Muscle of back (tissue), 11 donors: Measurements from ENCODE around the gene IL17RA. TPM values are rescaled to one million over a fixed set of nuclear protein-coding genes. Genes with fewer than 3 reads are reported as not detected.

ENCODE experiments used
- DNase-seq, 3 donors: peaks; one replicate each; pipeline versions ENCODE4 v3.0.0 to v3.0.0-alpha.2; 2013
- polyA plus RNA-seq, 10 donors: library from polyadenylated mRNA; unstranded; fragments of 120-200 nt; gene quantifications; one replicate each; pipeline ENCODE4 v1.2.1, GENCODE V29; 2013; ENCODE audit not compliant: insufficient read length in 10 of 10

The IL17RA gene
- polyA plus RNA-seq, 10 donors, result 3.6 to 7.1 (median 5.2) TPM

GRCh38 chr22:17155941-17156340 is 71.1 kb downstream of the IL17RA start:
- no peak for DNase-seq

DNA sequence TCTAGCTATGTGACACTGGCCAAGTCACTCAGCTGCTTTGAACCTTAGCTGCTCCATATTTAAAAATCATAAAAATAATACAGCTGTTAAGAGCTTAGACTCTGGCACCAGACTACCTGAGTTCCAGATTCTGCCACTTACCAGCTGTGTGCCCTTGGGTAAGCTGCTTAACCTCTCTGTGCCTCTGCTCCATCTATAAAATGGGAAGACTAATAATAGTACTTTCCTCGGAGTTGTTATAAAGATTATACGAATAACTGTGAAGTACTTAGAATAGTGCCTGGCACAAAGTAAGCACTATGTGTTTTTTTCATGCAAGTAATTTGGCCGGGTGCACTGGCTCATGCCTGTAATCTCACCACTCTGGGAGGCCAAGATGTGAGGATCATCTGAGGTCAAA is 72.9 kb downstream of the IL17RA start:
- no peak for DNase-seq

DNA sequence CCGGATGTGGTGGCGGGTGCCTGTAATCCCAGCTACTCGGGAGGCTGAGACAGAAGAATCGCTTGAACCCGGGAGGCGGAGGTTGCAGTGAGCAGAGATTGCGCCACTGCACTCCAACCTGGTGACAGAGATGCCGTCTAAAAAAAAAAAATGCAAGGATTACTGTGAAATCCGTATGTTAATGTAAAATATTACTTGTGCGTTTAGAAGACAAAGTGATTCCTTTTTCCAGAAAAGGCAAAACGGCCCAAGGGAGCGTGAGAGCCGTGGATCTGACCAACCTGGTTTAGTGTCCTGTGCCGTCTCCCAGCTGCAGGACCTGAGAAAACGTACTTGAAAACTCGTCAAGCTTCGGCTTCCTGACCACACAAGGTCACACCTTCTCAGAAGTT is 73.4 kb downstream of the IL17RA start:
- no peak for DNase-seq

DNA sequence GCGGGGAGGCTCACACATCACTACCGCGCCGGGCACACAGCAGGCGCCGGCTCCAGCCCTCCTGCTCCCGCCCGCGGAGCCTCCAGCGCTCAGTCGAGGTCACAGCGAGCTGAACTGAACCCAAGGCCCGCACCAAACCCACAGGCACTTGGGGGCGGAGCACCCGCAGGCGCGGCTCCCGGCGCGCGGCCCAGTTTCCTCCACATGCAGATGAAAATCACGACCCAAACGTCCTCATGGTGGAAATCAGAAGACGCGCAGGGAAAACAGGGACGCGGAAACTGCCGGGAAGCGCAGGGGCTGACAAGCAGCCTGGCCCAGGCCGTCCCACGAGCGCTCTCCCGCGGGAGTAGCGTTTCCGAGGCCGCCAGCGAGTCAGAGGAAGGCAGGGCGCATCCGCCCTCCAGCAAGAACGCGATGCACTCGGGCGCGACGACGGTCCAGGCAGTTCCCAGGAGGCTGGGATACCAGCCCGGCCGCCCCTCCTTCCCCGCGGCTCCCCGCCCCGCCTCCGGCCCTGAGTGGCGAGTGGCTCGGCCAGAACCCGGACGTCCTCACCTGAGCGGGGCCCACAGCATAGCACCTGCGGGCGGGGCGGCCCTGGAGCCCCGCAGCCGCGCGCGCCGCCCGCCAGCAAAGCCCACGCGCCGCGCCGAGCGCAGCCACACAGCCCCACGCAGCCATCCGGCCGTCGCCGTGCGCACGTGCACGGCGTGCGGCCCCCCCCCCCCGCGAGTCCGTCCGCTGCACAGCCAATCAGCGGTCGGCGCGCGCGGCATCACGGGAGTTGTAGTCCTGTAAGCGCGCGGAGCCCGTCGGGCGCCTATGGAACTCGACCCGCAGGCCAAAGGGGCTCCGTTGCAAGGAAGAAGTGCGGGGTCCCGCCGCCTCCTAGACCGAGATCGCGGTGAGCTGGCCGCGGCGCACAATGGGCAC is 74.0 kb downstream of the IL17RA start, which contains the start of gene HDHD5:
HDHD5 (minus strand) TSS at position 710 of the 936 bp plus-strand sequence; CDS start at position 684, 26 bp downstream.
- peak; percentile 88 to 97 (median 93) for DNase-seq

DNA sequence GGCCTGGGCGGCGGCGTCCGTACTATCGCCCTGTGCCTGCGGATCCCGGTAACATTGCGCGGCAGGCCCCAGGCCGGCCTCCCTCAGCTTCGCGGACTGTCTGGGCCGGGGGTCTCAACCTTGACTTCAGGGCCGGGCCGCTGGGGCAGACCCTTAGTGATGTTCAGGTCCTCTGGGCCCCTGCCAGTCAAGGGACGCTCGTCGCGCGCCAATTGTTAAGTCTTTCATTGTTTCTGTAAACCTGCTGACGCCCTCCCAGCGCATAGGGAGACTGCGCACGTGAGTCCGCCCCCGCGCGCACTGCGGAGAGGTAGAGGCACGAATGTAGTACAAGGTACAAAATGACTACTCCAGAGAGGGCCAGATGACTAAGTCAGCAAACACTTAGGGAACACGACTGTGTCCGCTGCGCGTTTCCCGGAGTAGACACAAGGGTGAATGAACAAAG is 74.7 kb downstream of the IL17RA start:
- DNase-seq, result peak in 1 of 3 donors; percentile 47

GRCh38 chr22:17161991-17162390 is 77.2 kb downstream of the IL17RA start:
- no peak for DNase-seq

DNA sequence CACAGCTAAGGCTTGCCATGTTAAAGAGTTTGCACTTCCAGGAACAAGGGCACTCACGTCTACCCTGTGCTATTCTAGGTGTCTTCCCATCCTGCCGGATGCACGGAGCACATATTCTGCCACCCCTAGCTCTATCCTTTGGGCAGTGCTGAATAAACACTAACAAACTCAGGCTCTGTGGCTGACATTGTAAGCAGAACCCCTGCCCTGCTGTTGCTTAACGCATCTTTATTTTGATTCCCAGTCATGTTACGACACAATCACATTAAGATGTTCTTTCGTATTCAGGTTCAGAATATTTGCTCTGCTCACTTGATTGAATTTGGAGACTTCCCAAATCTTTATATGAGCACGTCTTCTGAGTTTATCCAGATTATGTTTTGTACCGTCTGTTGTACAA is 77.9 kb downstream of the IL17RA start:
- no peak for DNase-seq

DNA sequence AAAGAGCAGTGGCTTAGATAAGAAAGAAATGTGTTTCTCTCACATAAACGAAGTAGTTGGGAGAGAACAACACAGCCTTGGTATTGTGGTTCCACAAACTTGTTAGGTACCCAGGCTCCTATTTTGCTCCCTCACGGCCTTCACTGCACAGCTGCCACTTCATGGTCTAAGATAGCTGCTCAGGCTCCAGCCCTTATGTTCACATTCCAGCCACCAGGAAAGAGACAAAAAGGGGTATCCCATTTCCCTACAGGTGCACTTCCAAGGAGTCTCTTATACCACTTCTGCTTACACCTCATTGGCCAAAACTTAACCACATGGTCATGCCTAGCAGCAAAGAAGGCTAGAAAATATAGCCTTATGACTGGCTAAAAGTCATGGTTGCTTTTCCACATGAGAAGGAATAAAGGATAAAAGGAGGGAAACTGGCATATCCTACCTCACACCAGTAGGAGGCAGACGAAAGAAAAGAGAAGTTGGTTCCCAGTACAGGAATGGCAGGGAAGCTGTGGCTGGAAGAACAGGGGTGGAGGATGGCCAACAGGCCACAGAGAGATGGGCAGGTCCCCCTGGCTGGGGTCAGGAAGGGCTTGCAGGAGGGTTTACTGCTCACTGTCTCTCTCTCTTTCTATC is 79.7 kb downstream of the IL17RA start:
- DNase-seq, result no peak

Other genes with a start within 250 kb of the IL17RA start
- gene GAB4, start 76.8 kb upstream of the IL17RA start, polyA plus RNA-seq, result under 1 TPM in 1 of 10 donors, not detected in 9; 0.07 TPM
- gene TMEM121B, start 36.4 kb downstream of the IL17RA start, polyA plus RNA-seq, result 1 to 10 TPM; 2.9 to 6.6 (median 4.0) TPM
- gene HDHD5, start 74.3 kb downstream of the IL17RA start, polyA plus RNA-seq, result 10 to 100 TPM; 35.2 to 46.0 (median 40.9) TPM
- gene ADA2, start 134.4 kb downstream of the IL17RA start, polyA plus RNA-seq, result 10 to 100 TPM in 9 of 10 donors, 1 to 10 TPM in 1; 9.7 to 26.8 (median 14.7) TPM